DMS 273 treated with DMSO at 0.1 percent for 48 hours (cell line): Measurements from ENCODE around the gene MAT1A.
"Not testable (repeated sequence)": the region's sequence is repeated elsewhere in the genome, so short reads cannot be mapped to it uniquely, and the experiment has no call there.

Experiments
- DNase-seq: peaks from one replicate; lab custom pipeline; 2025; lab: John Stamatoyannopoulos, UW

The MAT1A gene

DNA sequence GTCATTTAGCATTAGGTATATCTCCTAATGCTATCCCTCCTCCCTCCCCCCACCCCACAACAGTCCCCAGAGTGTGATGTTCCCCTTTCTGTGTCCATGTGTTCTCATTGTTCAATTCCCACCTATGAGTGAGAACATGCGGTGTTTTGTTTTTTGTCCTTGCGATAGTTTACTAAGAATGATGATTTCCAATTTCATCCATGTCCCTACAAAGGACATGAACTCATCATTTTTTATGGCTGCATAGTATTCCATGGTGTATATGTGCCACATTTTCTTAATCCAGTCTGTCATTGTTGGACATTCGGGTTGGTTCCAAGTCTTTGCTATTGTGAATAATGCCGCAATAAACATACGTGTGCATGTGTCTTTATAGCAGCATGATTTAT lies 66.4 kb downstream of the MAT1A start:
- not testable (repeated sequence) for DNase-seq
